ENCODE measurements around the gene SLC4A4. TPM values are rescaled to one million over a fixed set of nuclear protein-coding genes. Genes with fewer than 3 reads are reported as not detected.

The SLC4A4 gene
- total RNA-seq, 1 experiment from 2014 or later, result 0.92 TPM

- Mint-ChIP-seq H3K4me3 (no peak overlapping the region), H3K27me3 (ENCODE audit: low read depth) (no peaks in the 10 kb centered on the region), H3K4me1 (peaks cover 3 to 7% of the 10 kb centered on the region in 2 experiments; a peak in 2 of 4 replicates), H3K36me3 (ENCODE audit: insufficient read depth in 1 of 3, low read depth in 3 of 3) (peaks cover 4 to 6% (median 6%) of the 10 kb centered on the region in 3 experiments; a peak in 5 of 7 replicates), H3K9me3 (peaks cover 3 to 7% of the 10 kb centered on the region in 2 experiments; a peak in 3 of 5 replicates), H3K27ac (no peak overlapping the region)
- Histone ChIP-seq H2BK20ac (ENCODE audit: low read depth, low read length, poor library complexity, severe bottlenecking) (no peak overlapping the region), H2BK15ac (ENCODE audit: low read depth, low read length) (no peak overlapping the region), H3K9ac (ENCODE audit: extremely low read depth, insufficient read length, low read length) (no peak overlapping the region), H3K56ac (ENCODE audit: insufficient read length, low read depth, low read length) (no peak overlapping the region), H4K20me1 (ENCODE audit: control insufficient read depth, insufficient read depth, insufficient read length) (no peaks in the 10 kb centered on the region), H3T11ph (ENCODE audit: low read length) (no peak overlapping the region), H2BK120ac (ENCODE audit: low read depth, low read length, poor library complexity, severe bottlenecking) (no peak overlapping the region), H3K4ac (ENCODE audit: low read depth, low read length) (no peak overlapping the region), H3K23me2 (ENCODE audit: insufficient read length, low read depth, low read length, poor library complexity, severe bottlenecking) (no peaks in the 10 kb centered on the region), H3K23ac (ENCODE audit: insufficient read length, low read depth, low read length) (no peak overlapping the region), H3K4me2 (ENCODE audit: insufficient read depth, insufficient read length, low read length) (no peak overlapping the region), H3K18ac (ENCODE audit: insufficient read length, low read depth, low read length) (no peak overlapping the region), H4K8ac (replicated peaks; ENCODE audit: insufficient read length, low read depth, low read length) (no peak overlapping the region), H3K79me2 (ENCODE audit: insufficient read depth, low read length) (no peaks in the 10 kb centered on the region), H3K27me3 (ENCODE audit: insufficient read depth, low read length) (no peaks in the 10 kb centered on the region), H2BK5ac (ENCODE audit: insufficient read length, low read length) (no peak overlapping the region), H4K91ac (ENCODE audit: insufficient read length, low read depth, low read length) (no peak overlapping the region), H3K9me3 (ENCODE audit: control insufficient read depth, low read depth, low read length) (no peaks in the 10 kb centered on the region), H3K79me1 (ENCODE audit: insufficient read depth, low read depth, low read length, poor library complexity, severe bottlenecking) (no peaks in the 10 kb centered on the region), H2AK5ac (ENCODE audit: insufficient read length, low read length) (no peak overlapping the region), H3K4me1 (ENCODE audit: insufficient read depth, low read length) (no peaks in the 10 kb centered on the region; the same call in 1 of the 2 replicates), H2AFZ (ENCODE audit: low read length) (no peak overlapping the region), H4K5ac (ENCODE audit: insufficient read length, low read depth, low read length) (no peak overlapping the region), H2BK12ac (ENCODE audit: insufficient read length, low read depth, low read length) (no peak overlapping the region), H3K14ac (ENCODE audit: insufficient read depth, low read length) (no peak overlapping the region), H3K27ac (ENCODE audit: insufficient read length, low read depth, low read length) (no peak overlapping the region)
- DNase-seq, result no peak
- TF ChIP-seq, protein P1, sequence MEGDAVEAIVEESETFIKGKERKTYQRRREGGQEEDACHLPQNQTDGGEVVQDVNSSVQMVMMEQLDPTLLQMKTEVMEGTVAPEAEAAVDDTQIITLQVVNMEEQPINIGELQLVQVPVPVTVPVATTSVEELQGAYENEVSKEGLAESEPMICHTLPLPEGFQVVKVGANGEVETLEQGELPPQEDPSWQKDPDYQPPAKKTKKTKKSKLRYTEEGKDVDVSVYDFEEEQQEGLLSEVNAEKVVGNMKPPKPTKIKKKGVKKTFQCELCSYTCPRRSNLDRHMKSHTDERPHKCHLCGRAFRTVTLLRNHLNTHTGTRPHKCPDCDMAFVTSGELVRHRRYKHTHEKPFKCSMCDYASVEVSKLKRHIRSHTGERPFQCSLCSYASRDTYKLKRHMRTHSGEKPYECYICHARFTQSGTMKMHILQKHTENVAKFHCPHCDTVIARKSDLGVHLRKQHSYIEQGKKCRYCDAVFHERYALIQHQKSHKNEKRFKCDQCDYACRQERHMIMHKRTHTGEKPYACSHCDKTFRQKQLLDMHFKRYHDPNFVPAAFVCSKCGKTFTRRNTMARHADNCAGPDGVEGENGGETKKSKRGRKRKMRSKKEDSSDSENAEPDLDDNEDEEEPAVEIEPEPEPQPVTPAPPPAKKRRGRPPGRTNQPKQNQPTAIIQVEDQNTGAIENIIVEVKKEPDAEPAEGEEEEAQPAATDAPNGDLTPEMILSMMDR (conservative IDR thresholded peaks at IDR 0.05), result no peak
These were observed 270.8 kb downstream of the SLC4A4 start for GRCh38 chr4:71609651-71610050.

All from H9 (cell line).